GM12873 (cell line): Measurements from ENCODE around the gene SND1.

Source experiments
- CTCF ChIP-seq: IDR thresholded peaks from 2 replicates; pipeline ENCODE4 v1.5.1; 2012; ENCODE audit warnings: low read depth, mild to moderate bottlenecking, moderate library complexity, low read length, control low read depth; ENCODE audit not compliant: insufficient read depth; ENCODE audit errors: missing control alignments

SND1 gene

GRCh38 chr7:127619681-127620405 is 32.2 kb upstream of the SND1 start:
- TF ChIP-seq CTCF = no peak

- TF ChIP-seq CTCF = no peak
These were observed 31.4 kb upstream of the SND1 start for GRCh38 chr7:127620406-127621233.

- TF ChIP-seq CTCF = no peak
These were observed 26.7 kb upstream of the SND1 start for GRCh38 chr7:127625331-127625730.

- TF ChIP-seq CTCF = peak; percentile 29
These were observed 23.5 kb upstream of the SND1 start for GRCh38 chr7:127628445-127628844.

GRCh38 chr7:127629268-127629854 is 22.6 kb upstream of the SND1 start:
- TF ChIP-seq CTCF = peak; percentile 79

GRCh38 chr7:127632276-127632910 is 19.6 kb upstream of the SND1 start:
- TF ChIP-seq CTCF = no peak
